Measurements from ENCODE around the gene RAPGEF1.

The RAPGEF1 gene

DNA sequence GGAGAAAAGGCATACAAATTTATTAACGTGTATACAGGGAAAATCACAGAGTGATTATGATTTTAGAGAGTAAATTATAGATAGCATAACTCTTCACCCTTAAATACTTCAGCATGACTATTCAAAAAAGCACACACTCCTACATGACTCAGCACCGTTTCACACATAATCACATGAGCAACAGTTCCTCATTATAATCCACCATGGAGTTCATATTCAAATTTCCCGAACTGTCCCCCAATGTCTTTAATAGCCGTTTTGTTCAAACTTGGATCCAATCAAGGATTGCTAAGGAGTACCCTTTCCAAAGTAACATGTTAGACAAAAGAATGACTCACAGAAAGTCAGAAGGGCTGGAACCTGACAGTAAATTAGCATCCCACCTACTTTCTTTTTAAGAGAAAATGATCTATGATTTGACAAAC, 32.1 kb downstream of the RAPGEF1 start:
- DNase-seq (ENCODE audit: low read depth in 1 of 2, low spot score in 1 of 2): no peak
- no peak for TF ChIP-seq JUND (IDR thresholded peaks at IDR 0.05; ENCODE audit: low read depth)
- in situ Hi-C loops (cut with HindIII; ENCODE audit: low pct_unique_long_range_greater_than_20kb, low sequenced_read_pairs): no loop called here

- in situ Hi-C loops (cut with HindIII; ENCODE audit: low pct_unique_long_range_greater_than_20kb, low sequenced_read_pairs): no loop called here
- DNase-seq (ENCODE audit: low read depth in 1 of 2, low spot score in 1 of 2): no peak
- TF ChIP-seq JUND (IDR thresholded peaks at IDR 0.05; ENCODE audit: low read depth): no peak
Measured at GRCh38 chr9:131707050-131707449, 32.8 kb downstream of the RAPGEF1 start.

DNA sequence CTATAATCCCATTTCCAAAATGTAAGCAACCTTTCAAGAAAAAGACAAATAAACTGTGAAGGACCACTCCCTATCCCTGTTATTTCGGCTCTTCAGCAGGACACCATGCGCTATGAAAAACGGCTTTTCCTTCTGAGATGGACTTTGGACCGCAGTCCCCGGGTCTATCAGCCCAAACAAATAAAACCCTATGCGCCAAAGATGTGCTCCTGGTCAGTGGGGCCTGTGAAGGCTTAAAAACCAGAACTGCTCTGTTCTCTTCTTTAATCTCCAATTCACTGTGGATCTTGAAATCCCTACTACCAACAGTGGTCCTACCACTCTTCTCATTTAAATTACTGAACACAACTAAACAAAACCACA, 33.3 kb downstream of the RAPGEF1 start:
- TF ChIP-seq JUND (IDR thresholded peaks at IDR 0.05; ENCODE audit: low read depth): no peak
- in situ Hi-C loops (cut with HindIII; ENCODE audit: low pct_unique_long_range_greater_than_20kb, low sequenced_read_pairs): no loop called here
- no peak for DNase-seq (ENCODE audit: low read depth in 1 of 2, low spot score in 1 of 2)

- TF ChIP-seq JUND (IDR thresholded peaks at IDR 0.05; ENCODE audit: low read depth): no peak
- in situ Hi-C loops (cut with HindIII; ENCODE audit: low pct_unique_long_range_greater_than_20kb, low sequenced_read_pairs): no loop called here
- DNase-seq (ENCODE audit: low read depth in 1 of 2, low spot score in 1 of 2): no peak
Measured at GRCh38 chr9:131704988-131705387, 34.9 kb downstream of the RAPGEF1 start.

DNA sequence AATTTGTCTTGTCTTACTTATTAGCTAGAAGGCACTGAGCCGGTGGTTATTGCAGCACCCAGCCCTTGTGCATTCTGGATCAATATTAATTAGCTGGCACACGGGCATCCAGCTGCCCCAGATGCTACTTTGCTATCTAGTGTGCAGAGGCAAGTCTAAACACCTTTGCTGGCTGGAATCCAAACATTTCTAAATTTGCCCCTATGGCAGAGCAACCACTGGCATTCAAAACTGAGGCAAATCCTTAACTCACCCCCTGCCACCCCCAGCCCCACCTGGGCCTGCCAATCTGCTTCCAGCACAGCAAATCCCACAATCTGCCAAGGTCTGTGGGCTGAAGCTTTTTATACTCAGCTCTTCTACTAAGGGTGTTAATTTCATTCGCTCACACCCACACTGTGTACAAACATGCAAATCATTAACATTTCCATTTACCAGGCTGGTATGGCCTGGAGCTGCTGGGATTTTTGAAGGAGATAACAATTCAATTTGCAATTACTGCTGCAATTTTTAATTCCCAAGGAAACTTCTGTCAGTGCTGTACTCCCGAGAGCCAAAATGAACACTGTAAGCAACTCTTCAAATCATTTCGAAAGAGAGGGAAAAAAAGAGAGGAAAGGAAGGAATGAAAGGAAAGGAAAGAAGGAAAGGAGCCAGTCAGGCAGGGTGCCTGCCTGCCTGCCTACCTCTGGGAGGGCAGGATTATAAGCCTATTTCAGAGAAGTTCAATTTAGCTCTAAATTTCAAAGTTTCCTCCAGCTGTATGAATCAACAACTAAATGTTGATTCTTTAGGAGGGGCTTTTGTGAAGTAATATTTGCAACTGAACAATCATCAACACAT, 35.5 kb downstream of the RAPGEF1 start:
- TF ChIP-seq JUND (IDR thresholded peaks at IDR 0.05; ENCODE audit: low read depth): no peak
- in situ Hi-C loops (cut with HindIII; ENCODE audit: low pct_unique_long_range_greater_than_20kb, low sequenced_read_pairs): no loop called here
- no peak for DNase-seq (ENCODE audit: low read depth in 1 of 2, low spot score in 1 of 2)

GRCh38 chr9:131703697-131704096, 36.2 kb downstream of the RAPGEF1 start:
- no peak for TF ChIP-seq JUND (IDR thresholded peaks at IDR 0.05; ENCODE audit: low read depth)
- in situ Hi-C loops (cut with HindIII; ENCODE audit: low pct_unique_long_range_greater_than_20kb, low sequenced_read_pairs): no loop called here
- DNase-seq (ENCODE audit: low read depth in 1 of 2, low spot score in 1 of 2): no peak

DNA sequence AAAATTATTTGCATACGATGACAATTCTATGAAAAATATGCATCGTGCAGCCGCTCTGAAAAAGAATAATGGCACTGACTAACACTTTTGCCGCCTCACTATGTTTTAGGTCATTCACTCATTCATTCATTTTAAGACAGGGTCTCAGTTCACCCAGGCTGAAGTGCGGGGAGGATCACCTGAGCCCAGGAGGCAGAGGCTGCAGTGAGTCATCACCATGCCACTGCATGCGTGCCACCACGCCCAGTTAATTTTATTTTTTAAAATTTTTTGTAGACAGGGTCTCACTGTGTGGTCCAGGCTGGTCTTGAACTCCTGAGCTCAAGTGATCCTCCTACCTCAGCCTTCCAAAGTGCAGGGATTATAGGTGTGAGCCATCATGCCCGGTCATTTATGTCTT, 37.0 kb downstream of the RAPGEF1 start:
- DNase-seq (ENCODE audit: low read depth in 1 of 2, low spot score in 1 of 2): no peak
- in situ Hi-C loops (cut with HindIII; ENCODE audit: low pct_unique_long_range_greater_than_20kb, low sequenced_read_pairs): no loop called here
- no peak for TF ChIP-seq JUND (IDR thresholded peaks at IDR 0.05; ENCODE audit: low read depth)

- in situ Hi-C loops (cut with HindIII; ENCODE audit: low pct_unique_long_range_greater_than_20kb, low sequenced_read_pairs): no loop called here
- DNase-seq (ENCODE audit: low read depth in 1 of 2, low spot score in 1 of 2): no peak
- no peak for TF ChIP-seq JUND (IDR thresholded peaks at IDR 0.05; ENCODE audit: low read depth)
Measured at GRCh38 chr9:131701789-131702337, 38.0 kb downstream of the RAPGEF1 start.

GRCh38 chr9:131701436-131701781, 38.5 kb downstream of the RAPGEF1 start:
- DNase-seq (ENCODE audit: low read depth in 1 of 2, low spot score in 1 of 2): no peak
- in situ Hi-C loops (cut with HindIII; ENCODE audit: low pct_unique_long_range_greater_than_20kb, low sequenced_read_pairs): no loop called here
- TF ChIP-seq JUND (IDR thresholded peaks at IDR 0.05; ENCODE audit: low read depth): no peak

- no peak for DNase-seq (ENCODE audit: low read depth in 1 of 2, low spot score in 1 of 2)
- in situ Hi-C loops (cut with HindIII; ENCODE audit: low pct_unique_long_range_greater_than_20kb, low sequenced_read_pairs): no loop called here
- TF ChIP-seq JUND (IDR thresholded peaks at IDR 0.05; ENCODE audit: low read depth): no peak
Measured at GRCh38 chr9:131700765-131701435, 39.0 kb downstream of the RAPGEF1 start.

- in situ Hi-C loops (cut with HindIII; ENCODE audit: low pct_unique_long_range_greater_than_20kb, low sequenced_read_pairs): no loop called here
Measured at GRCh38 chr9:131700076-131700475, 39.8 kb downstream of the RAPGEF1 start.

DNA sequence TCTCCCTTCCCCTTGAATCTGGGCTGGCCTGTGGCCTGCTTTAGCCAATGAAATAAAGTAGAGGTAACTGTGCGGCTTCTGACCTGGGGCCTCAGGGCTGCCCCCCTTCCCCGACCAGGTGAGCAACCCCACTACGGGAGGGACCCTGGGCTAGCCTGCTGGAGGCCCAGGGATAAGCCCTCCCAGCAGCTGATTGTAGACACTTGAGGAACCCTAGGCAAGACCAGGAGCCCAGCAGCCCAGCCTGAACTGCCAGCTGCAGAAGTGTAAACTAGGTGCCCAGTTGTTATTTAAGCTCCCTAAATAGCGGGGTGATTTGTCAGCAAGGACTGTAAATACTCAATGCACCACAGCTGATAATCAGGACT, 41.3 kb downstream of the RAPGEF1 start:
- DNase-seq (ENCODE audit: low read depth in 1 of 2, low spot score in 1 of 2): no peak
- in situ Hi-C loops (cut with HindIII; ENCODE audit: low pct_unique_long_range_greater_than_20kb, low sequenced_read_pairs): no loop called here
- no peak for TF ChIP-seq JUND (IDR thresholded peaks at IDR 0.05; ENCODE audit: low read depth)

More at GRCh38 chr9:131700076-131700475, 39.8 kb downstream of the RAPGEF1 start:
- no peak for TF ChIP-seq JUND (IDR thresholded peaks at IDR 0.05; ENCODE audit: low read depth)
- no peak for DNase-seq (ENCODE audit: low read depth in 1 of 2, low spot score in 1 of 2)

GRCh38 chr9:131697908-131698617, 41.8 kb downstream of the RAPGEF1 start:
- in situ Hi-C loops (cut with HindIII; ENCODE audit: low pct_unique_long_range_greater_than_20kb, low sequenced_read_pairs): no loop called here
- no peak for TF ChIP-seq JUND (IDR thresholded peaks at IDR 0.05; ENCODE audit: low read depth)
- no peak for DNase-seq (ENCODE audit: low read depth in 1 of 2, low spot score in 1 of 2)

All from T47D (cell line).